A673 (cell line): ENCODE measurements around the gene PPCS. TPM values are rescaled to one million over a fixed set of nuclear protein-coding genes. Genes with fewer than 3 reads are reported as not detected.

Experiments
- BruUV-seq: library from RNA; stranded (reverse); fragments of 400-500 nt; replicated peaks from 2 replicates; lab custom pipeline; 2021; lab: Mats Ljungman, UMichigan
- CTCF ChIA-PET: fragments of 300-600 bp; sonication (Branson Sonifier 250); formaldehyde crosslinking; loops from one replicate; lab custom pipeline; 2022; ENCODE audit warnings: antibody characterized with exemption; lab: Charles Lee
- POLR2A ChIA-PET: fragments of 300-600 bp; sonication (Branson Sonifier 250); formaldehyde crosslinking; loops from one replicate; lab custom pipeline; 2022; ENCODE audit warnings: antibody characterized with exemption; ENCODE audit not compliant: low non-redundant PET; lab: Charles Lee
- DNase-seq: peaks from one replicate; pipeline ENCODE4 v3.0.0-alpha.2; 2015; ENCODE audit warnings: low spot score
- H3K27ac ChIP-seq: fragments of 200-600 bp; sonication (generic); 2 replicates; pipeline ENCODE4 v1.5.1; 2016; ENCODE audit warnings: mixed run types, low read depth, mild to moderate bottlenecking, mixed read lengths, antibody characterized with exemption, low read length; ENCODE audit not compliant: poor library complexity, severe bottlenecking
- H3K27me3 ChIP-seq: fragments of 200-600 bp; sonication (generic); replicated peaks from 2 replicates; pipeline ENCODE4 v1.6.1; 2017; ENCODE audit warnings: mixed run types, low read depth, mild to moderate bottlenecking, mixed read lengths, antibody characterized with exemption, low read length; ENCODE audit not compliant: insufficient read depth, poor library complexity
- H3K36me3 ChIP-seq: fragments of 200-600 bp; sonication (generic); 2 replicates; pipeline ENCODE4 v1.6.1; 2016; ENCODE audit warnings: mixed run types, mild to moderate bottlenecking, mixed read lengths, antibody characterized with exemption, low read length; ENCODE audit not compliant: insufficient read depth, poor library complexity, severe bottlenecking
- H3K4me1 ChIP-seq: fragments of 200-600 bp; sonication (generic); 2 replicates; pipeline ENCODE4 v1.6.1; 2017; ENCODE audit warnings: mixed run types, mild to moderate bottlenecking, mixed read lengths, antibody characterized with exemption, low read length; ENCODE audit not compliant: insufficient read depth, poor library complexity, severe bottlenecking
- H3K4me3 ChIP-seq: fragments of 200-600 bp; sonication (generic); 2 replicates; pipeline ENCODE4 v1.5.1; 2016; ENCODE audit warnings: low read depth, mixed run types, mild to moderate bottlenecking, mixed read lengths, low read length; ENCODE audit not compliant: poor library complexity, severe bottlenecking
- H3K9me3 ChIP-seq: fragments of 200-600 bp; sonication (generic); 2 replicates; pipeline ENCODE4 v1.6.1; 2016; ENCODE audit warnings: mixed run types, low read depth, mild to moderate bottlenecking, mixed read lengths, antibody characterized with exemption, low read length; ENCODE audit not compliant: poor library complexity, severe bottlenecking
- EZH2 ChIP-seq: fragments of 200-600 bp; sonication (generic); IDR thresholded peaks from 2 replicates; pipeline ENCODE4 v1.6.1; 2017; ENCODE audit warnings: borderline replicate concordance, low read depth, mild to moderate bottlenecking, mixed read lengths, antibody characterized with exemption, low read length; ENCODE audit not compliant: poor library complexity, severe bottlenecking
- intact Hi-C: fragments of 100-400 bp; cut with micrococcal nuclease; formaldehyde crosslinking; loops from one replicate; pipeline ENCODE4 v1.10.0; 2022; ENCODE audit not compliant: unreplicated experiment
- total RNA-seq: library from RNA; stranded (reverse); gene quantifications from 2 replicates; pipeline ENCODE4 v1.2.3, GENCODE V29; 2021
- TF ChIP-seq, protein P1 (sequence below): fragments of 300-800, 200-600 bp; sonication (generic); conservative IDR thresholded peaks from 2 replicates; pipeline ENCODE4 v1.5.1; 2017; ENCODE audit warnings: low read depth, mild to moderate bottlenecking, antibody characterized with exemption, low read length, moderate library complexity, mixed read lengths

PPCS gene
- total RNA-seq, 1 experiment from 2014 or later: 35.7 TPM

DNA sequence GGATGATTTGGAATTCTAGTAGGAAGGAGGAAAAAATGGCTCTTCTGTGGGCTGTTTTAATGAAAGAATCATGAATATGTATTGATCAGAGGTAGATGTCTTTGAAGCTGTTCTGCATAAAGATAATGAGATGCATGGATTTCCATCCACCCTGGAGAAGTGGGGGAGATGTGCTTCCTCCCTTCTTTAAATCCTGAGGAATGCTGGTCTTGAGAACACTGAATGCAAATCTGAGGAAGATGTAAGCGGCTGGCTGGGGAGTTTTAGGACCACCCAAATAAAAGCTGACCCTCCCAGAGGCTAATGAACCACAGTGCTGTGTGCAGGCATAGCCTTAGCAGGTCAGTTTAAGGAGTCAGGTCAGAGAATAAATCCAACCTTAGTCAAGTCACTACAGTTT is 37.8 kb upstream of the PPCS start:
- Histone ChIP-seq H3K27me3 (no peaks in the 10 kb centered on the region), H3K36me3 (no peaks in the 10 kb centered on the region), H3K4me3 (no peak overlapping the region), H3K9me3 (no peaks in the 10 kb centered on the region), H3K27ac (no peak overlapping the region), H3K4me1 (peaks cover 10% of the 10 kb centered on the region)
- BruUV-seq: no TSS peak
- no peak for TF ChIP-seq EZH2
- ChIA-PET POLR2A (no interaction called here), CTCF (no interaction called here)
- intact Hi-C loops: no loop called here
- no peak for DNase-seq

- POLR2A ChIA-PET: no interaction called here
- no peak for DNase-seq
- CTCF ChIA-PET: no interaction called here
- BruUV-seq: no TSS peak
- intact Hi-C loops: no loop called here
- Histone ChIP-seq H3K36me3 (no peaks in the 10 kb centered on the region), H3K27me3 (no peaks in the 10 kb centered on the region), H3K4me1 (peaks cover 10% of the 10 kb centered on the region), H3K27ac (no peak overlapping the region), H3K9me3 (no peaks in the 10 kb centered on the region), H3K4me3 (no peak overlapping the region)
- TF ChIP-seq, protein P1, sequence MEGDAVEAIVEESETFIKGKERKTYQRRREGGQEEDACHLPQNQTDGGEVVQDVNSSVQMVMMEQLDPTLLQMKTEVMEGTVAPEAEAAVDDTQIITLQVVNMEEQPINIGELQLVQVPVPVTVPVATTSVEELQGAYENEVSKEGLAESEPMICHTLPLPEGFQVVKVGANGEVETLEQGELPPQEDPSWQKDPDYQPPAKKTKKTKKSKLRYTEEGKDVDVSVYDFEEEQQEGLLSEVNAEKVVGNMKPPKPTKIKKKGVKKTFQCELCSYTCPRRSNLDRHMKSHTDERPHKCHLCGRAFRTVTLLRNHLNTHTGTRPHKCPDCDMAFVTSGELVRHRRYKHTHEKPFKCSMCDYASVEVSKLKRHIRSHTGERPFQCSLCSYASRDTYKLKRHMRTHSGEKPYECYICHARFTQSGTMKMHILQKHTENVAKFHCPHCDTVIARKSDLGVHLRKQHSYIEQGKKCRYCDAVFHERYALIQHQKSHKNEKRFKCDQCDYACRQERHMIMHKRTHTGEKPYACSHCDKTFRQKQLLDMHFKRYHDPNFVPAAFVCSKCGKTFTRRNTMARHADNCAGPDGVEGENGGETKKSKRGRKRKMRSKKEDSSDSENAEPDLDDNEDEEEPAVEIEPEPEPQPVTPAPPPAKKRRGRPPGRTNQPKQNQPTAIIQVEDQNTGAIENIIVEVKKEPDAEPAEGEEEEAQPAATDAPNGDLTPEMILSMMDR: no peak
- no peak for TF ChIP-seq EZH2
Observed at GRCh38 chr1:42419126-42419821, 37.1 kb upstream of the PPCS start.

DNA sequence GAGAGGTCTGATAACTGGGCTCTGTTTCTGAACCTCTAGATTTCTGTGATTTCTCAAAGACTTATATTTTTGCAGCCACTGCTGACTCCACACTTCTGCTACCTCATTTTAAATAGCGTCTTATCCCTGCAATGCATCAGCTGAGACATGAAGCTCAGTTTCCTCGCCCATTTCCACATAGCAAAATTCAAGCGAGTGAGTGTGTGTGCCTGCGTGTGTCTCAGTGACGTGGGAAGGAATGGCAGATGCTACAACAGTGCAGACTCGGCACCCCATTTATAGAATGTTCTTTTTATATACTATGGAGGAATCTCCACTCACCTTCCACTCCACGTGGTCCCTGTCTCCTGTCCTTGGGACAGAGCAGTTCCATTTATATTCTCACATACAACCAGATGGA is 36.2 kb upstream of the PPCS start:
- intact Hi-C loops: no loop called here
- no TSS peak for BruUV-seq
- TF ChIP-seq EZH2: no peak
- no peak overlapping the region for H3K27ac ChIP-seq
- H3K4me3 ChIP-seq: no peak overlapping the region
- H3K27me3 ChIP-seq: no peaks in the 10 kb centered on the region
- no peak for DNase-seq
- no peaks in the 10 kb centered on the region for H3K9me3 ChIP-seq
- no peaks in the 10 kb centered on the region for H3K36me3 ChIP-seq
- POLR2A ChIA-PET: no interaction called here
- CTCF ChIA-PET: interaction anchor here (0.6 kb wide), 1 partner anchor 73 kb away, joined by 11 read pairs; no protein-coding TSS in a partner anchor
- H3K4me1 ChIP-seq: peaks cover 10% of the 10 kb centered on the region

- peak; percentile 83 for DNase-seq
- Histone ChIP-seq H3K9me3 (no peaks in the 10 kb centered on the region), H3K4me1 (peaks cover 10% of the 10 kb centered on the region), H3K4me3 (no peak overlapping the region), H3K36me3 (no peaks in the 10 kb centered on the region), H3K27ac (no peak overlapping the region), H3K27me3 (no peaks in the 10 kb centered on the region)
- ChIA-PET CTCF (interaction anchor here (0.6 kb wide), 1 partner anchor 74 kb away, joined by 11 read pairs; no protein-coding TSS in a partner anchor), POLR2A (no interaction called here)
- no TSS peak for BruUV-seq
- intact Hi-C loops: no loop called here
- no peak for TF ChIP-seq EZH2
- TF ChIP-seq, protein P1: no peak
Observed at GRCh38 chr1:42420911-42421585, 35.3 kb upstream of the PPCS start.
